ENCODE measurements around the gene SH3BGR.
"Not testable (repeated sequence)": the region's sequence is repeated elsewhere in the genome, so short reads cannot be mapped to it uniquely, and the experiment has no call there.

The SH3BGR gene

GRCh38 chr21:39451332-39452206 is at the start of gene SH3BGR:
SH3BGR (plus strand) TSS chr21:39451970; CDS start chr21:39452097, 127 bp downstream.
- no peaks in the 10 kb centered on the region for H3K36me3 ChIP-seq
- intact Hi-C loops (cut with DNase I; ENCODE audit: low total_unique reads), result no loop called here
- H3K9me3 ChIP-seq, result no peaks in the 10 kb centered on the region
- H3K27me3 ChIP-seq, result no peaks in the 10 kb centered on the region
- peak within 1 kb of the TSS; percentile 47 to 49 for H3K4me3 ChIP-seq
- peak within 1 kb of the TSS; percentile 67 to 70 for H3K27ac ChIP-seq
- peak in 1 of 2 experiments; percentile 9 for TF ChIP-seq CTCF (IDR thresholded peaks at IDR 0.05)
- H3K4me1 ChIP-seq, result peaks cover 0 to 30% (median 5%) of the 10 kb centered on the region in 4 donors
- peak; percentile 66 to 89 for DNase-seq

DNA sequence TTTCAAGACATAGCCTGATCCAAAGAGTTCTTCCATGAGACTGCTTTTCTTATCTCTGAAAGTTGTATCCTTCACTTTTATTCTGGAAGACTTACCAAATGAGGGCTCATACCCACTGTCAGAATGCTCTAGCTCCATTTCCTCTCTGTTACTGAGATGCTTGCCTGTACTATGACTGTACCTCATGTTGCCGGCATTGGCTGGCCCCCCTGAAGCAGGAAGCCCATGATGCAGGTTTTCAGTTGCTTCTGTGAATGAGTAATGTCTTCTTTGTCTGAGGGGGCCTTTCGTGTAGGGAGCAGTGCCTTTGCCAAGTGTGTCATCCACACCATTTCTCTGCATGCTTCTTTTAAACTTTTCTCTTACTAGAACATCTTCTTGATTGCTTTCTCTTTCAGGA is 45.7 kb upstream of the SH3BGR start:
- intact Hi-C loops (cut with DNase I; ENCODE audit: low total_unique reads), result no loop called here
- no peaks in the 10 kb centered on the region for H3K9me3 ChIP-seq
- H3K36me3 ChIP-seq, result peaks cover 21 to 37% (median 29%) of the 10 kb centered on the region in 3 donors
- no peaks in the 10 kb centered on the region for H3K27me3 ChIP-seq
- DNase-seq, result no peak
- no peak overlapping the region for H3K4me3 ChIP-seq
- no peak for TF ChIP-seq CTCF (IDR thresholded peaks at IDR 0.05)
- H3K27ac ChIP-seq, result no peak overlapping the region
- no peaks in the 10 kb centered on the region for H3K4me1 ChIP-seq

GRCh38 chr21:39419204-39419603 is 32.6 kb upstream of the SH3BGR start:
- H3K36me3 ChIP-seq; H3K27ac ChIP-seq; H3K9me3 ChIP-seq; DNase-seq; H3K4me3 ChIP-seq; intact Hi-C loops (cut with DNase I; ENCODE audit: low total_unique reads); H3K4me1 ChIP-seq; H3K27me3 ChIP-seq: not testable (repeated sequence)

DNA sequence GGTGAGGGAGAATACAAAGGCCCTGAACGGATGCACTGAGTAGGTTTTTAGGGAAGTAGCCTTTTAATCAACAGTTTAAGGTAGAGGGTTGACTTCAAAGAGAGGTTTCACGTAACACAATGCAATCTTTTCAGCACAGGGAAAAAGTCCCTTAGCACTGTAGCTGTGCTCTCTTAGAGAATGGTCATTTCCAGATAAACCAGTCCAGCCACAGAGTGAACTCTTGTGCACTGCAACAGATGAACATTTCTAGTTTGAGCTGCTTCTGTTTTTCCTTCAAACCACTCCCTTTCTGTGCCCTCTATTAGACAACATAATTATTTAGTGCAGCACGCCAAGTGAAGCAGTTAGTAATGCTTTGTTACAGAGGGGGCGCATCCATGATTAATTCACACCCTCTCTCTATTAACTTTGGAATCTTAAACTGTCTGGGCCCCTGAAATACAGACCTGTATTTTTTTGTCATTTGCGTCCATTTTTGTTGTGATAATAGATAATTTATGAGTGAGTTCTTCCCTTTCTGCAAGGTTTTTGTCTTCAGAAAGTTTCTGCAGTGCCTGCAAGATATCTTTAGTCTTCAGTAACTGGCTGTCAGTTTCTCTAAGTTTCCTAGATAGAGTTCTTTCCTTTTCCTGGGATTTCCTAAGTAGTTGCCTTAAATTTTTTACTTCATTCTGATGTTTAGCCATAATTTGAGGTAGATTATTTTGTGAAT is 29.1 kb upstream of the SH3BGR start:
- DNase-seq, result no peak
- Histone ChIP-seq H3K36me3 (no peaks in the 10 kb centered on the region), H3K4me3 (no peak overlapping the region), H3K4me1 (no peaks in the 10 kb centered on the region), H3K27ac (no peak overlapping the region), H3K9me3 (no peaks in the 10 kb centered on the region), H3K27me3 (no peaks in the 10 kb centered on the region)
- TF ChIP-seq CTCF (IDR thresholded peaks at IDR 0.05), result no peak
- intact Hi-C loops (cut with DNase I; ENCODE audit: low total_unique reads), result no loop called here

- no peaks in the 10 kb centered on the region for H3K4me1 ChIP-seq
- intact Hi-C loops (cut with DNase I; ENCODE audit: low total_unique reads), result no loop called here
- H3K4me3 ChIP-seq, result no peak overlapping the region
- H3K27ac ChIP-seq, result no peak overlapping the region
- no peaks in the 10 kb centered on the region for H3K27me3 ChIP-seq
- H3K36me3 ChIP-seq, result no peaks in the 10 kb centered on the region
- no peak for TF ChIP-seq CTCF (IDR thresholded peaks at IDR 0.05)
- H3K9me3 ChIP-seq, result no peaks in the 10 kb centered on the region
- no peak for DNase-seq
Observed at GRCh38 chr21:39429445-39429844, 22.3 kb upstream of the SH3BGR start.

- intact Hi-C loops (cut with DNase I; ENCODE audit: low total_unique reads), result no loop called here
- no peaks in the 10 kb centered on the region for H3K36me3 ChIP-seq
- DNase-seq, result no peak
- H3K4me1 ChIP-seq, result no peaks in the 10 kb centered on the region
- no peak overlapping the region for H3K27ac ChIP-seq
- TF ChIP-seq CTCF (IDR thresholded peaks at IDR 0.05), result no peak
- no peak overlapping the region for H3K4me3 ChIP-seq
- H3K27me3 ChIP-seq, result no peaks in the 10 kb centered on the region
- no peaks in the 10 kb centered on the region for H3K9me3 ChIP-seq
Observed at GRCh38 chr21:39430016-39430415, 21.8 kb upstream of the SH3BGR start.

Data from tibial artery (tissue), 4 donors.